ENCODE measurements around the gene SPIN1. TPM values are rescaled to one million over a fixed set of nuclear protein-coding genes. Genes with fewer than 3 reads are reported as not detected.
"Not testable (repeated sequence)": the region's sequence is repeated elsewhere in the genome, so short reads cannot be mapped to it uniquely, and the experiment has no call there.

Gene SPIN1
- total RNA-seq, 1 experiment from 2014 or later: 46.2 TPM

GRCh38 chr9:88342246-88342645 lies 46.0 kb upstream of the SPIN1 start:
- intact Hi-C loops (cut with micrococcal nuclease): no loop called here
- H3F3A ChIP-seq (ENCODE audit: low read length, unreplicated experiment): no peaks in the 10 kb centered on the region
- no peak for DNase-seq

GRCh38 chr9:88344013-88344412 lies 44.2 kb upstream of the SPIN1 start:
- Histone ChIP-seq H2AFZ (ENCODE audit: low read length) (no peak overlapping the region), H3K4me3 (ENCODE audit: low read length) (no peak overlapping the region), H4K20me1 (ENCODE audit: low read length) (no peaks in the 10 kb centered on the region), H3F3A (ENCODE audit: low read length, unreplicated experiment) (no peaks in the 10 kb centered on the region), H3K4me2 (ENCODE audit: low read length) (no peak overlapping the region), H3K27ac (ENCODE audit: low read length) (no peak overlapping the region), H3K4me1 (ENCODE audit: insufficient read depth, low read length) (peaks cover 7% of the 10 kb centered on the region), H3K27me3 (ENCODE audit: low read length) (no peaks in the 10 kb centered on the region), H3K9me3 (ENCODE audit: low read length) (no peaks in the 10 kb centered on the region), H3K36me3 (ENCODE audit: low read depth, low read length) (no peaks in the 10 kb centered on the region), H3K79me2 (ENCODE audit: low read length) (no peaks in the 10 kb centered on the region), H3K9ac (ENCODE audit: low read length) (no peak overlapping the region), H3K9me2 (replicated peaks; ENCODE audit: low read length) (no peaks in the 10 kb centered on the region)
- ChIA-PET POLR2A (ENCODE audit: unreplicated experiment) (no interaction called here), CTCF (no interaction called here)
- BruUV-seq (replicated peaks): no TSS peak
- ATAC-seq: no peak
- no peak for TF ChIP-seq EZH2 (IDR thresholded peaks at IDR 0.05; ENCODE audit: low read length, unreplicated experiment)
- no peak for TF ChIP-seq CTCF (conservative IDR thresholded peaks at IDR 0.05; ENCODE audit: low read depth, low read length)
- TF ChIP-seq EZH2phosphoT487 (IDR thresholded peaks at IDR 0.05; ENCODE audit: borderline replicate concordance, low read length): no peak
- intact Hi-C loops (cut with micrococcal nuclease): no loop called here
- no peak for DNase-seq

More at GRCh38 chr9:88342246-88342645, 46.0 kb upstream of the SPIN1 start:
- no peak overlapping the region for H3K4me3 ChIP-seq (ENCODE audit: low read length)
- no peak overlapping the region for H2AFZ ChIP-seq (ENCODE audit: low read length)
- no peaks in the 10 kb centered on the region for H3K36me3 ChIP-seq (ENCODE audit: low read depth, low read length)
- BruUV-seq (replicated peaks): no TSS peak
- peaks cover 7% of the 10 kb centered on the region for H3K4me1 ChIP-seq (ENCODE audit: insufficient read depth, low read length)
- no peaks in the 10 kb centered on the region for H3K79me2 ChIP-seq (ENCODE audit: low read length)
- no peak overlapping the region for H3K4me2 ChIP-seq (ENCODE audit: low read length)
- no peaks in the 10 kb centered on the region for H3K9me2 ChIP-seq (replicated peaks; ENCODE audit: low read length)
- no peaks in the 10 kb centered on the region for H3K27me3 ChIP-seq (ENCODE audit: low read length)
- no peaks in the 10 kb centered on the region for H4K20me1 ChIP-seq (ENCODE audit: low read length)
- ATAC-seq: no peak
- H3K9ac ChIP-seq (ENCODE audit: low read length): no peak overlapping the region
- ChIA-PET CTCF (no interaction called here), POLR2A (ENCODE audit: unreplicated experiment) (no interaction called here)
- H3K27ac ChIP-seq (ENCODE audit: low read length): no peak overlapping the region
- no peaks in the 10 kb centered on the region for H3K9me3 ChIP-seq (ENCODE audit: low read length)
- TF ChIP-seq EZH2 (IDR thresholded peaks at IDR 0.05; ENCODE audit: low read length, unreplicated experiment) (no peak), CTCF (conservative IDR thresholded peaks at IDR 0.05; ENCODE audit: low read depth, low read length) (no peak), EZH2phosphoT487 (IDR thresholded peaks at IDR 0.05; ENCODE audit: borderline replicate concordance, low read length) (no peak)

- intact Hi-C loops (cut with micrococcal nuclease); ATAC-seq; H3K9me3 ChIP-seq (ENCODE audit: low read length); H3K4me2 ChIP-seq (ENCODE audit: low read length); H3K4me3 ChIP-seq (ENCODE audit: low read length); BruUV-seq (replicated peaks); H3K79me2 ChIP-seq (ENCODE audit: low read length); H2AFZ ChIP-seq (ENCODE audit: low read length); POLR2A ChIA-PET (ENCODE audit: unreplicated experiment); H3K27ac ChIP-seq (ENCODE audit: low read length); H3K9me2 ChIP-seq (replicated peaks; ENCODE audit: low read length); H4K20me1 ChIP-seq (ENCODE audit: low read length); H3K27me3 ChIP-seq (ENCODE audit: low read length); DNase-seq; CTCF ChIA-PET; H3K9ac ChIP-seq (ENCODE audit: low read length); H3K4me1 ChIP-seq (ENCODE audit: insufficient read depth, low read length); H3F3A ChIP-seq (ENCODE audit: low read length, unreplicated experiment); H3K36me3 ChIP-seq (ENCODE audit: low read depth, low read length): not testable (repeated sequence)
Observed at GRCh38 chr9:88350354-88350753, 37.9 kb upstream of the SPIN1 start.
